ENCODE data around the gene RPS6KA2. TPM values are rescaled to one million over a fixed set of nuclear protein-coding genes. Genes with fewer than 3 reads are reported as not detected.

The RPS6KA2 gene
- total RNA-seq, 1 experiment from 2014 or later = 12.3 TPM

GRCh38 chr6:166604328-166604727 is 22.7 kb downstream of the RPS6KA2 start:
- no peak for TF ChIP-seq CTCF (conservative IDR thresholded peaks at IDR 0.05)
- WGBS (ENCODE audit: extremely low coverage, insufficient read length, low lambda C conversion rate) = no CpG with 5 or more reads among the region's 9 CpGs

More at GRCh38 chr6:166604328-166604727, 22.7 kb downstream of the RPS6KA2 start:
- H3K23ac ChIP-seq (ENCODE audit: insufficient read length, low read depth, low read length) = no peak overlapping the region
- no peak overlapping the region for H3K14ac ChIP-seq (ENCODE audit: insufficient read depth, low read length)
- H3K27me3 Mint-ChIP-seq (ENCODE audit: low read depth) = no peaks in the 10 kb centered on the region
- no peak overlapping the region for H2AFZ ChIP-seq (ENCODE audit: low read length)
- H3T11ph ChIP-seq (ENCODE audit: low read length) = no peak overlapping the region
- no peaks in the 10 kb centered on the region for H3K27me3 ChIP-seq (ENCODE audit: insufficient read depth, low read length)
- no peak overlapping the region for H2BK15ac ChIP-seq (ENCODE audit: low read depth, low read length)
- H3K9ac ChIP-seq (ENCODE audit: extremely low read depth, insufficient read length, low read length) = no peak overlapping the region
- H3K36me3 Mint-ChIP-seq (ENCODE audit: insufficient read depth in 1 of 3, low read depth in 3 of 3) = peaks cover 0 to 4% (median 0%) of the 10 kb centered on the region in 3 experiments; a peak in 3 of 7 replicates
- DNase-seq = no peak
- no peak overlapping the region for H3K4me3 Mint-ChIP-seq
- peaks cover 13% of the 10 kb centered on the region in 2 experiments for H3K4me1 Mint-ChIP-seq
- H4K8ac ChIP-seq (replicated peaks; ENCODE audit: insufficient read length, low read depth, low read length) = no peak overlapping the region
- no peak overlapping the region for H3K4me2 ChIP-seq (ENCODE audit: insufficient read depth, insufficient read length, low read length)
- H3K18ac ChIP-seq (ENCODE audit: insufficient read length, low read depth, low read length) = no peak overlapping the region
- H3K4me1 ChIP-seq (ENCODE audit: insufficient read depth, low read length) = no peaks in the 10 kb centered on the region; the same call in 1 of the 2 replicates
- H3K9me3 ChIP-seq (ENCODE audit: control insufficient read depth, low read depth, low read length) = no peaks in the 10 kb centered on the region
- no peak overlapping the region for H2AK5ac ChIP-seq (ENCODE audit: insufficient read length, low read length)
- no peak overlapping the region for H2BK20ac ChIP-seq (ENCODE audit: low read depth, low read length, poor library complexity, severe bottlenecking)
- H3K56ac ChIP-seq (ENCODE audit: insufficient read length, low read depth, low read length) = no peak overlapping the region
- no peak overlapping the region for H3K27ac ChIP-seq (ENCODE audit: insufficient read length, low read depth, low read length)
- no peak overlapping the region for H3K27ac Mint-ChIP-seq
- H3K4ac ChIP-seq (ENCODE audit: low read depth, low read length) = no peak overlapping the region
- peaks cover 6% of the 10 kb centered on the region; the same call in 1 of the 2 replicates for H3K79me2 ChIP-seq (ENCODE audit: insufficient read depth, low read length)
- H2BK120ac ChIP-seq (ENCODE audit: low read depth, low read length, poor library complexity, severe bottlenecking) = no peak overlapping the region
- H4K5ac ChIP-seq (ENCODE audit: insufficient read length, low read depth, low read length) = no peak overlapping the region
- H4K91ac ChIP-seq (ENCODE audit: insufficient read length, low read depth, low read length) = no peak overlapping the region
- H3K79me1 ChIP-seq (ENCODE audit: insufficient read depth, low read depth, low read length, poor library complexity, severe bottlenecking) = peaks cover 2% of the 10 kb centered on the region
- H3K23me2 ChIP-seq (ENCODE audit: insufficient read length, low read depth, low read length, poor library complexity, severe bottlenecking) = no peaks in the 10 kb centered on the region
- H2BK5ac ChIP-seq (ENCODE audit: insufficient read length, low read length) = no peak overlapping the region
- no peaks in the 10 kb centered on the region for H4K20me1 ChIP-seq (ENCODE audit: control insufficient read depth, insufficient read depth, insufficient read length)
- H2BK12ac ChIP-seq (ENCODE audit: insufficient read length, low read depth, low read length) = no peak overlapping the region
- H3K9me3 Mint-ChIP-seq = no peaks in the 10 kb centered on the region
